Thyroid gland (tissue), 4 donors: ENCODE measurements around the gene SLC25A28.

Experiments used
- CTCF ChIP-seq, 6 experiments: fragments of 200-600 bp in 3 of 6; fragments of 450-650 bp in 3 of 6; sonication (generic) in 3 of 6; IDR thresholded peaks; one replicate each; pipeline ENCODE4 v1.5.1; 2016 to 2019; ENCODE audit warnings: antibody characterized with exemption in 6 of 6, mild to moderate bottlenecking in 2 of 6, inconsistent platforms in 1 of 6, moderate library complexity in 1 of 6
- POLR2A ChIP-seq, 2 donors: fragments of 450-650 bp; IDR thresholded peaks; one replicate each; pipeline ENCODE4 v1.6.1; 2017; ENCODE audit warnings: antibody characterized with exemption in 2 of 2, mild to moderate bottlenecking in 2 of 2, moderate library complexity in 1 of 2

- TF ChIP-seq POLR2A (IDR thresholded peaks at IDR 0.05) (no peak), CTCF (IDR thresholded peaks at IDR 0.05) (no peak)
Measured at GRCh38 chr10:99610221-99610620, 10.0 kb downstream of the SLC25A28 start.
